ENCODE measurements around the gene FEN1.

The FEN1 gene

GRCh38 chr11:61841636-61842527, 49.2 kb downstream of the FEN1 start:
- DNase-seq (ENCODE audit: low spot score): no peak

- no peak for DNase-seq (ENCODE audit: low spot score)
Measured at GRCh38 chr11:61842528-61842820, 49.8 kb downstream of the FEN1 start.

GRCh38 chr11:61844909-61845565, 52.3 kb downstream of the FEN1 start:
- DNase-seq (ENCODE audit: low spot score): no peak

GRCh38 chr11:61846362-61847020, 53.8 kb downstream of the FEN1 start:
- DNase-seq (ENCODE audit: low spot score): no peak
